CD4-positive, alpha-beta memory T cell (primary cell): Measurements from ENCODE around the gene IKZF1. TPM values are rescaled to one million over a fixed set of nuclear protein-coding genes. Genes with fewer than 3 reads are reported as not detected.

Experiments
- CTCF ChIA-PET: fragments of 350-600 bp; sonication (Branson Sonifier 250); formaldehyde crosslinking; loops from one replicate; lab custom pipeline; 2021; ENCODE audit warnings: inconsistent platforms; ENCODE audit not compliant: partially characterized antibody; lab: Charles Lee
- POLR2A ChIA-PET: fragments of 350-600 bp; sonication (Branson Sonifier 250); formaldehyde crosslinking; loops from one replicate; lab custom pipeline; 2021; ENCODE audit not compliant: partially characterized antibody; lab: Charles Lee
- DNase-seq, 5 donors: peaks; one replicate each; pipeline versions ENCODE4 v3.0.0 to v3.0.0-alpha.2; 2020 to 2022; ENCODE audit warnings: mixed read lengths in 1 of 5
- H3K27ac ChIP-seq: one replicate; pipeline ENCODE4 v1.7.0; 2013; ENCODE audit warnings: low read depth, low read length
- H3K27me3 ChIP-seq: 2 replicates; pipeline ENCODE4 v1.7.0; 2013; ENCODE audit warnings: mild to moderate bottlenecking, low read length, moderate library complexity; ENCODE audit not compliant: insufficient read depth
- H3K36me3 ChIP-seq: 2 replicates; pipeline ENCODE4 v1.7.0; 2013; ENCODE audit warnings: mild to moderate bottlenecking, low read length, moderate library complexity; ENCODE audit not compliant: insufficient read depth
- H3K4me1 ChIP-seq: 2 replicates; pipeline ENCODE4 v1.7.0; 2013; ENCODE audit warnings: mild to moderate bottlenecking, low read length, moderate library complexity; ENCODE audit not compliant: insufficient read depth
- H3K4me3 ChIP-seq, 2 donors: one replicate each; pipeline ENCODE4 v1.7.0; 2013; ENCODE audit warnings: low read length in 2 of 2, mild to moderate bottlenecking in 1 of 2
- H3K9me3 ChIP-seq, 2 donors: one replicate each; pipeline ENCODE4 v1.7.0; 2013; ENCODE audit warnings: low read length in 2 of 2, control low read depth in 1 of 2; ENCODE audit not compliant: control insufficient read depth in 1 of 2
- H3K27ac Mint-ChIP-seq, 7 donors: one replicate each; pipeline ENCODE4 v1.8.0; 2020 to 2021; ENCODE audit warnings: mixed read lengths in 7 of 7, mild to moderate bottlenecking in 6 of 7, inconsistent platforms in 3 of 7, moderate library complexity in 3 of 7
- H3K27me3 Mint-ChIP-seq, 2 donors: one replicate each; pipeline ENCODE4 v1.8.0; 2020 to 2021; ENCODE audit warnings: mixed read lengths in 2 of 2
- H3K36me3 Mint-ChIP-seq, 2 donors: one replicate each; pipeline ENCODE4 v1.8.0; 2020 to 2021; ENCODE audit warnings: mixed read lengths in 2 of 2, inconsistent platforms in 1 of 2, mild to moderate bottlenecking in 1 of 2
- H3K4me1 Mint-ChIP-seq, 4 donors: one replicate each; pipeline ENCODE4 v1.8.0; 2020 to 2021; ENCODE audit warnings: mixed read lengths in 4 of 4, mild to moderate bottlenecking in 1 of 4
- H3K4me3 Mint-ChIP-seq, 8 donors: one replicate each; pipeline ENCODE4 v1.8.0; 2020 to 2021; ENCODE audit warnings: mixed read lengths in 8 of 8, mild to moderate bottlenecking in 7 of 8, moderate library complexity in 6 of 8, inconsistent platforms in 3 of 8
- H3K9me3 Mint-ChIP-seq, 8 donors: one replicate each; pipeline ENCODE4 v1.8.0; 2020 to 2021; ENCODE audit warnings: mixed read lengths in 8 of 8, mild to moderate bottlenecking in 5 of 8, inconsistent platforms in 3 of 8, moderate library complexity in 1 of 8
- intact Hi-C: fragments of 100-400 bp; cut with micrococcal nuclease; formaldehyde crosslinking; loops from one replicate; pipeline ENCODE4 v1.15.1; 2023
- polyA plus RNA-seq, 2 donors: library from polyadenylated mRNA; unstranded; fragments of 300-500 nt; fragmentation: Illumina TruSeq; gene quantifications; one replicate each; pipeline ENCODE4 v1.2.3, GENCODE V29; 2021
- total RNA-seq, 2 experiments: library from RNA; stranded (reverse); gene quantifications; one replicate each; pipeline ENCODE4 v1.2.3, GENCODE V29; 2021

Gene IKZF1
- total and polyA plus RNA-seq, 4 experiments from 2014 or later: 116 to 479 (median 381) TPM

DNA sequence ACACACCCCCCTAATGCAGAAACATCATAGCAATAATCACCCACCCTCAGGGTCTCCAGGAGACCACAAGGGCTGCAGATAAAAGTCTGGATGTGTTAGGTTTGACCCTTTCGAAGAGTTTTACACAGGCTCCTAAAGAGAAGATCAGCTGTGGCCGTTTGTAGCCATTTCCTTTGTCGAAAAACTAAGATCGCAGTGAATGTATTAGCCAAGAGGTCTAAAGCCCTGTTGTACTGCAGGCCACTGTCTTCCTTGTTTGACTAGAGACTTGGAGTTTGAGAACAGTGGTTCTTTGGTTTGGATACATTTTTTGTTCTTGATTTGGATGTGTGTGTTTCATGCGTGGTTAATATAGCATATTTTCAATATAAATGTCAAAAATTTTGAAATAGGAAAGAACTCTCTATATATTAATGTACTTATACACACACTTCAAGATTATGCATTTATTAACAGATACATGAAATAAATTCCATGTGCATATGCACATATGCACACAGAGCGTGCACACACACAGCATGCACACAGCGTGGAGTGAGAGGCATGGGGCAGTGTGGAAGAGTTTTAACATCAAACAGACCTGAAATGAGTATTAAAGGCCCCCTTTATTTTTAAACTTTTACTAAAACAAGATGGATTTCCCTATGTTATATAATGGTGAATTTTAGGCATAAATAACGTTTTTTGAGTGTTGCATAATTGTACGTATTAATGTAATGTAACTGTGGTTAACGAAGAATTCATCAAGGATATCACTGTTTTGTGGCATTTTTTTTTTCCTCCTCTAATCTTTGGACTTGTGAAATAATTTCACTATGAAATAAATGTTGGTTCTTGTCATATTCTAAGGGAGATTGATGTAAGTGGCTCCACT lies 2.2 kb downstream of the IKZF1 start:
- peaks cover 43 to 52% of the 10 kb centered on the region in 2 donors for H3K36me3 Mint-ChIP-seq
- Histone ChIP-seq H3K4me1 (peaks cover 59% of the 10 kb centered on the region), H3K27me3 (no peaks in the 10 kb centered on the region), H3K4me3 (peak overlapping the region; percentile 86 to 96), H3K9me3 (no peaks in the 10 kb centered on the region), H3K36me3 (peaks cover 4% of the 10 kb centered on the region), H3K27ac (peak overlapping the region; percentile 90)
- H3K9me3 Mint-ChIP-seq: peaks cover 0 to 4% (median 2%) of the 10 kb centered on the region in 8 donors
- H3K27ac Mint-ChIP-seq: peak overlapping the region in 6 of 7 donors; percentile 93 to 99 (median 98)
- peak overlapping the region; percentile 97 to 100 (median 100) for H3K4me3 Mint-ChIP-seq
- no peak for DNase-seq
- intact Hi-C loops: loop anchor here (1.0 to 2.0 kb wide), 7 partner anchors 11 to 112 kb away; no protein-coding TSS in a partner anchor
- H3K27me3 Mint-ChIP-seq: no peaks in the 10 kb centered on the region
- ChIA-PET CTCF (interaction anchor here (1.0 to 14.9 kb wide), 21 partner anchors 9 to 112 kb away, joined by 3 to 336 read pairs (median 8); no protein-coding TSS in a partner anchor), POLR2A (interaction anchor here (1.0 to 32.3 kb wide), 18 partner anchors 7 to 167 kb away, joined by 3 to 2673 read pairs (median 5); no protein-coding TSS in a partner anchor)
- peaks cover 29 to 71% (median 37%) of the 10 kb centered on the region in 4 donors for H3K4me1 Mint-ChIP-seq

DNA sequence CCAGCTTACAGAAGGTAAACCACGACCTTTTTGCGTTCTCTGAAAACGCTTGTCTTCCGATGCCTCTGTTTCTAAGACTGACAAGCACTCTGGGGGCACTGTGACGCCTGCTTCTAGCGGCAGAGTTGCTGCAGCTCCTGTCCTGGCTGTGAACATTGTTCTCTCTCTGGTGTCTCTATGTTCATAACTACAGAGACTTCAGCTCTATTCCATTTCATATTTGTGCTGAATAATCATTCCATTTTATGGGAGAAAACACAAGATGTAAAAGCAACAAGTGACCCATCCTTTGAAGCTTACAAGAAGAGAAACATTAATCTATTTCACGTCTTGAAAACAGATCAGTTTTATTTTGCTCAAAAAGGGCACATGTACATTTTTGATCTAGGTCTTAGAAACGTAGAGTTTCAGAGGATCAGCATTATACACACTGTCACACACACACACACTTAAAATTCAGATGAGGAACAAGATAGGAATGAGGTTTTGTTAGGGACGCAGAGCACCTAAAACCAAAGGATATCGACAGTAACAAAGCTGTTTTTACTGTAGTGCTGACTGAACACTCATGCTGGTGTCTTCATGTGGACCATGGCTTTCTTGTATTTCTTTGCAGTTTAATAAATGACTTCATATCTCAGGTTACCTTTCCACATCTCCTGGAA lies 3.0 kb downstream of the IKZF1 start:
- Histone ChIP-seq H3K9me3 (no peaks in the 10 kb centered on the region), H3K27ac (peak overlapping the region; percentile 90), H3K27me3 (no peaks in the 10 kb centered on the region), H3K36me3 (peaks cover 4% of the 10 kb centered on the region), H3K4me3 (peak overlapping the region; percentile 86 to 96), H3K4me1 (peaks cover 59% of the 10 kb centered on the region)
- ChIA-PET POLR2A (interaction anchor here (0.6 to 32.3 kb wide), 19 partner anchors 8 to 168 kb away, joined by 3 to 2673 read pairs (median 5); no protein-coding TSS in a partner anchor), CTCF (interaction anchor here (0.8 to 14.9 kb wide), 22 partner anchors 9 to 111 kb away, joined by 3 to 336 read pairs (median 7); no protein-coding TSS in a partner anchor)
- DNase-seq: peak; percentile 68 to 84 (median 75)
- H3K27me3 Mint-ChIP-seq: no peaks in the 10 kb centered on the region
- H3K4me1 Mint-ChIP-seq: peaks cover 30 to 71% (median 36%) of the 10 kb centered on the region in 4 donors
- intact Hi-C loops: loop anchor here (1.0 to 2.0 kb wide), 7 partner anchors 10 to 111 kb away; no protein-coding TSS in a partner anchor
- peaks cover 48 to 55% of the 10 kb centered on the region in 2 donors for H3K36me3 Mint-ChIP-seq
- H3K4me3 Mint-ChIP-seq: peak overlapping the region; percentile 97 to 100 (median 100)
- peaks cover 0 to 4% (median 2%) of the 10 kb centered on the region in 8 donors for H3K9me3 Mint-ChIP-seq
- peak overlapping the region in 6 of 7 donors; percentile 93 to 99 (median 98) for H3K27ac Mint-ChIP-seq

DNA sequence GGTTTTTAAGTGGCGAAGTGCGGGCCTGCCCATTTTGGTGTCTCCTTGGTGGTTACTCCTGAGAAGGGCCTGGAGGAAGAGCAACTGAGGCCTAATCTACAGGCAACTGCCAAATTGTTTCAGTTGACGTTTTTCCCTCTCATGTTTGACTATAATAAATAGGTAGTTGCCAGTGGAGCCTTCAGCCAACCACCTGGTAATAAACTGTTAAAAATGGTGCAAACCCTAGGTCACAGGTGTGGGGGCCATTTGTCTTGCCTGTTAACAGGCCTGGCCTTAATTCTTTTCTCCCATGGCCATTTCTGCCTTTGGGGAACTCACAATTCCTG lies 3.7 kb downstream of the IKZF1 start:
- Histone ChIP-seq H3K36me3 (peaks cover 4% of the 10 kb centered on the region), H3K9me3 (no peaks in the 10 kb centered on the region), H3K27me3 (no peaks in the 10 kb centered on the region), H3K4me1 (peaks cover 59% of the 10 kb centered on the region), H3K4me3 (peak overlapping the region; percentile 86 to 96), H3K27ac (peak overlapping the region; percentile 90)
- H3K4me1 Mint-ChIP-seq: peaks cover 27 to 71% (median 38%) of the 10 kb centered on the region in 4 donors
- peaks cover 48 to 55% of the 10 kb centered on the region in 2 donors for H3K36me3 Mint-ChIP-seq
- POLR2A ChIA-PET: interaction anchor here (0.6 to 32.3 kb wide), 12 partner anchors 8 to 169 kb away, joined by 3 to 2673 read pairs (median 7); no protein-coding TSS in a partner anchor
- no peaks in the 10 kb centered on the region for H3K27me3 Mint-ChIP-seq
- peak in 1 of 5 donors; percentile 46 for DNase-seq
- CTCF ChIA-PET: interaction anchor here (0.8 to 14.9 kb wide), 22 partner anchors 8 to 110 kb away, joined by 3 to 336 read pairs (median 8); no protein-coding TSS in a partner anchor
- peak overlapping the region; percentile 97 to 100 (median 100) for H3K4me3 Mint-ChIP-seq
- H3K9me3 Mint-ChIP-seq: peaks cover 0 to 4% (median 2%) of the 10 kb centered on the region in 8 donors
- intact Hi-C loops: no loop called here
- H3K27ac Mint-ChIP-seq: peak overlapping the region in 6 of 7 donors; percentile 93 to 99 (median 98)

DNA sequence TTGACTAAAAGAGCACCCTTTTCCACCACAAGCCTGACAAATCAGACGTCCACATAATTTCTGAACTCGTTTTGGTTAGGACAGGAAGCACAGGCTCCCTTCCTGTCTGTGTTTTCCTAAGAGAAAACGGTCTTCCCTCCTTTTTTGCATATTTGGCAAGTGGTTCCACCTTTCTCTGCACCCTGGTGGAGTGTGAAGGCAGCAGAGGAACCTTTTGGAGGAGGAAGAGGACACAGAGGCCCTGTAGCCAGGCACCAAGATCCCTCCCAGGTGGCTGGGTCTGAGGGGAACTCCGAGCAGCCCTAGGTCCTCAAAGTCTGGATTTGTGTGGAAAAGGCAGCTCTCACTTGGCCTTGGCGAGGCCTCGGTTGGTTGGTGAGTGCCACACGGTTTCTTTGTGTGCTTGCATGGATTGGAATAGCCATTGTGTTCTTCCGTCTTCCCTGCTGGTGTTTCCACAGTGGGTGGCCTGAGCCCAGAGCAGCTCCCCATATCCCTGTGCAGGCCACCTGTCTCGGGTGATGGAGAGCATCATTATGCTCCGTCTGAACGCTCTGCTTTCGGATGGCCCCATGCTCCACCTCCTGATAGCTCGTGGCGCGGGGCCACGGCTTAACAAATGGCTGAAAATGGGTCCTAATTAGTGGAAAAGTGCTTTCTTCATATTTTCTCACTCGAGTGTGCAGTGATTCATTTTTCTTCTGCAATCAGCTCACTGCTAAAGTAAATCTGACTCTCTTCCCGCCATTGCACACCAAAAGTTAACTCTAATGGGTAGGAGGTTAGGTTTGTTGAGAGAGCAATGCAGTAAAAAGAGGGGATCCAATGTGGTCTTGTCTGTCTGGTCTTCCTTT lies 4.2 kb downstream of the IKZF1 start:
- H3K9me3 ChIP-seq: no peaks in the 10 kb centered on the region
- H3K27me3 ChIP-seq: no peaks in the 10 kb centered on the region
- peaks cover 4% of the 10 kb centered on the region for H3K36me3 ChIP-seq
- H3K36me3 Mint-ChIP-seq: peaks cover 53 to 57% of the 10 kb centered on the region in 2 donors
- intact Hi-C loops: no loop called here
- ChIA-PET POLR2A (interaction anchor here (0.8 to 32.3 kb wide), 11 partner anchors 8 to 169 kb away, joined by 3 to 2673 read pairs (median 8); no protein-coding TSS in a partner anchor), CTCF (interaction anchor here (0.8 to 14.9 kb wide), 18 partner anchors 8 to 160 kb away, joined by 3 to 336 read pairs (median 9); no protein-coding TSS in a partner anchor)
- peak overlapping the region; percentile 90 for H3K27ac ChIP-seq
- no peaks in the 10 kb centered on the region for H3K27me3 Mint-ChIP-seq
- H3K4me1 ChIP-seq: peaks cover 61% of the 10 kb centered on the region
- H3K4me3 ChIP-seq: peak overlapping the region; percentile 86 to 96
- peak overlapping the region in 6 of 7 donors; percentile 93 to 99 (median 98) for H3K27ac Mint-ChIP-seq
- peak overlapping the region; percentile 97 to 100 (median 100) for H3K4me3 Mint-ChIP-seq
- peaks cover 0 to 4% (median 1%) of the 10 kb centered on the region in 8 donors for H3K9me3 Mint-ChIP-seq
- peak in 1 of 5 donors; percentile 41 for DNase-seq
- peaks cover 32 to 75% (median 43%) of the 10 kb centered on the region in 4 donors for H3K4me1 Mint-ChIP-seq

DNA sequence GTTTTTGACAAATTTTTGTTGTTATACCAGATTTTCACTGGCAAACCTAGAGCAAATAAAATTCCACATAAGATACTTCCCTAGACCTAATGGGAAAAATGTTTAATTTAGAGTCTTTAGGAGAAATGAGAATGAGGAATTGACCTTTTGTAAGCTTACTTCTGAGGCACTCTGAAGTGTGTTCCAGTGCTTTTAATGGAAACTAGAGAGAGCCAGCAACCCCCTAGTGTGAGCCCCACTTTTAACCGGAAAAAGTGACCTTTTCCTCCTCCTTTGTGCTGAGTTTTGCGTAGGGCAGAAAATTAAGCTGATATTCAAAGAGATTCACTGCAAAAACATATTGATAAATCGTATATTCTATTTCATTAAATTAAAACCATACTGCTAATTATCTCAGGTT lies 5.2 kb downstream of the IKZF1 start:
- H3K4me3 Mint-ChIP-seq: peak overlapping the region; percentile 97 to 100 (median 100)
- no peaks in the 10 kb centered on the region for H3K27me3 ChIP-seq

More for the DNA sequence above, 5.2 kb downstream of the IKZF1 start:
- H3K27ac Mint-ChIP-seq: peak overlapping the region in 6 of 7 donors; percentile 93 to 99 (median 98)
- peak overlapping the region; percentile 90 for H3K27ac ChIP-seq
- peak overlapping the region; percentile 86 to 96 for H3K4me3 ChIP-seq
- peaks cover 4% of the 10 kb centered on the region for H3K36me3 ChIP-seq
- H3K36me3 Mint-ChIP-seq: peaks cover 59 to 64% of the 10 kb centered on the region in 2 donors
- peaks cover 0 to 4% (median 1%) of the 10 kb centered on the region in 8 donors for H3K9me3 Mint-ChIP-seq
- H3K4me1 Mint-ChIP-seq: peaks cover 37 to 85% (median 50%) of the 10 kb centered on the region in 4 donors
- ChIA-PET POLR2A (interaction anchor here (0.8 to 32.3 kb wide), 11 partner anchors 9 to 167 kb away, joined by 3 to 2673 read pairs (median 10); no protein-coding TSS in a partner anchor), CTCF (interaction anchor here (0.9 to 14.9 kb wide), 17 partner anchors 9 to 161 kb away, joined by 3 to 336 read pairs (median 5); no protein-coding TSS in a partner anchor)
- H3K4me1 ChIP-seq: peaks cover 71% of the 10 kb centered on the region
- intact Hi-C loops: no loop called here
- no peak for DNase-seq
- no peaks in the 10 kb centered on the region for H3K9me3 ChIP-seq
- no peaks in the 10 kb centered on the region for H3K27me3 Mint-ChIP-seq
